ENCODE measurements around the gene ZNF335. TPM values are rescaled to one million over a fixed set of nuclear protein-coding genes. Genes with fewer than 3 reads are reported as not detected.

ZNF335 gene
- total and polyA plus RNA-seq, 2 of the 13 experiments (the other 11 are each of a cell fraction or from before 2014, with no cell fraction given): 9.7 to 13.7 TPM

GRCh38 chr20:45904583-45905504 lies 67.2 kb downstream of the ZNF335 start (continued):
- TF ChIP-seq ETS1 (CRISPR knock-in tag; IDR thresholded peaks at IDR 0.05) (no peak), ZNF3 (CRISPR knock-in tag; IDR thresholded peaks at IDR 0.05) (no peak), DZIP1 (CRISPR knock-in tag; IDR thresholded peaks at IDR 0.05) (no peak), ZNF101 (CRISPR knock-in tag; IDR thresholded peaks at IDR 0.05; ENCODE audit: borderline replicate concordance, low read depth) (no peak), ZGPAT (CRISPR knock-in tag; IDR thresholded peaks at IDR 0.05) (no peak), HBP1 (CRISPR knock-in tag; IDR thresholded peaks at IDR 0.05; ENCODE audit: low read depth) (no peak), ZNF7 (CRISPR knock-in tag; IDR thresholded peaks at IDR 0.05) (no peak), PRDM4 (CRISPR knock-in tag; IDR thresholded peaks at IDR 0.05; ENCODE audit: borderline replicate concordance) (no peak), DDIT3 (CRISPR knock-in tag; IDR thresholded peaks at IDR 0.05) (no peak), FOXP1 (IDR thresholded peaks at IDR 0.05) (no peak), FOXP1 (CRISPR knock-in tag; IDR thresholded peaks at IDR 0.05) (no peak), SIN3B (IDR thresholded peaks at IDR 0.05; ENCODE audit: low read length) (no peak), MLXIP (CRISPR knock-in tag; IDR thresholded peaks at IDR 0.05; ENCODE audit: borderline replicate concordance) (no peak)

Measured in HepG2 (cell line).